GM21390 (cell line): ENCODE results near the gene ATXN7L2.
"Not testable (repeated sequence)": the region's sequence is repeated elsewhere in the genome, so short reads cannot be mapped to it uniquely, and the experiment has no call there.

Source experiments
- ATAC-seq: cut with Tn5 transposase; IDR thresholded peaks from one replicate; pipeline ENCODE4 v1.9.1; 2021; ENCODE audit not compliant: unreplicated experiment

Gene ATXN7L2

GRCh38 chr1:109483672-109484518, at the start of gene ATXN7L2:
ATXN7L2 (plus strand) TSS chr1:109483905; CDS start chr1:109483954, 49 bp downstream.
- ATAC-seq, result peak; percentile 78

- ATAC-seq, result no peak
Observed at GRCh38 chr1:109434484-109434883, 49.2 kb upstream of the ATXN7L2 start.

GRCh38 chr1:109438798-109439297, 44.9 kb upstream of the ATXN7L2 start:
- no peak for ATAC-seq

- ATAC-seq, result no peak
Observed at GRCh38 chr1:109441069-109441468, 42.6 kb upstream of the ATXN7L2 start.

- no peak for ATAC-seq
Observed at GRCh38 chr1:109443476-109443875, 40.2 kb upstream of the ATXN7L2 start.

GRCh38 chr1:109444346-109444745, 39.4 kb upstream of the ATXN7L2 start:
- no peak for ATAC-seq

- ATAC-seq, result not testable (repeated sequence)
Observed at GRCh38 chr1:109445949-109446695, 37.6 kb upstream of the ATXN7L2 start.

- ATAC-seq, result no peak
Observed at GRCh38 chr1:109447524-109447923, 36.2 kb upstream of the ATXN7L2 start.

GRCh38 chr1:109454497-109455133, 29.1 kb upstream of the ATXN7L2 start:
- ATAC-seq, result no peak

GRCh38 chr1:109457819-109458218, 25.9 kb upstream of the ATXN7L2 start:
- ATAC-seq, result no peak

GRCh38 chr1:109466125-109466451, 17.6 kb upstream of the ATXN7L2 start:
- no peak for ATAC-seq

- ATAC-seq, result no peak
Observed at GRCh38 chr1:109466452-109467300, 17.0 kb upstream of the ATXN7L2 start, which contains the start of gene SYPL2. SYPL2 (plus strand) TSS chr1:109466546; CDS start chr1:109466844, 298 bp downstream.

- no peak for ATAC-seq
Observed at GRCh38 chr1:109467301-109467777, 16.4 kb upstream of the ATXN7L2 start.

GRCh38 chr1:109468061-109468460, 15.6 kb upstream of the ATXN7L2 start:
- ATAC-seq, result no peak

- ATAC-seq, result no peak
Observed at GRCh38 chr1:109468903-109469302, 14.8 kb upstream of the ATXN7L2 start.

- ATAC-seq, result no peak
Observed at GRCh38 chr1:109470245-109470644, 13.5 kb upstream of the ATXN7L2 start.

GRCh38 chr1:109472779-109473178, 10.9 kb upstream of the ATXN7L2 start:
- ATAC-seq, result no peak

- not testable (repeated sequence) for ATAC-seq
Observed at GRCh38 chr1:109473284-109474057, 10.2 kb upstream of the ATXN7L2 start.

GRCh38 chr1:109474697-109475096, 9.0 kb upstream of the ATXN7L2 start:
- ATAC-seq, result no peak

- no peak for ATAC-seq
Observed at GRCh38 chr1:109475261-109475660, 8.4 kb upstream of the ATXN7L2 start.
